Measurements from ENCODE around the gene UBC.
A peak's percentile ranks its signal among the peaks of the same experiment; 100 is the strongest.
"Not testable (repeated sequence)": the region's sequence is repeated elsewhere in the genome, so short reads cannot be mapped to it uniquely, and the experiment has no call there.

The UBC gene

GRCh38 chr12:124930586-124930985 is 16.1 kb upstream of the UBC start:
- DNase-seq (ENCODE audit: low read depth): no peak

GRCh38 chr12:124929649-124930419 is 15.4 kb upstream of the UBC start:
- DNase-seq (ENCODE audit: low read depth): no peak

DNA sequence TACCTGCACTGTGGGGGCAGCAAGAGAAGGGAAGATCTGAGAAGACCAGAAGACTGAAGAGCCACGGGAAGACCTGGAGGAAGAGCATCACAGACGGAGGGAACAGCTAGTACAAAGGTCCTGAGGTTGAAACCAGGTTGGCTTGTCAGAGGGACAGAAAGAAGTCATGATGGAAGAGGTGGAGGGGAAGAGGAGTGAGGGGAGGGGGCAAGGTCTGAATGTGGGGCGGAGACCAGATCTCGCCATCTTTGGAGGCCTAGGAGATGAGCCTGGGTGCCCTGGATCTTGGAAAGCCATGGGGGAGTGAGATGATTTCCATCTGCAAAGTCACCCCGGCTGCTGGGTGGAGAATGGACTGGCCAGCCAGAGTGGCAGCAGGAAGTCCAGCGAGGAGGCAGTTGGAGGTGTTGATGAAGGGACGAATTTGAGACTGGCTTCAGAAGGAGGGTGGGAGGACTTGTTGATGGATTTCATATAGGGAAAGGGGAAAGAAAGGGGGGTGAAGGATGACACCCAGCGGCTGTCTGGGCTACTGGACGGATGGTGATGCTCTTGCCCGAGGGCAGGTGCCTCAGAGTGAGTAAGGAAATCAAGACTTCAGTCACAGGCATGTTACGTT is 14.6 kb upstream of the UBC start:
- DNase-seq (ENCODE audit: low read depth): no peak

- peak; percentile 73 for DNase-seq (ENCODE audit: low read depth)
Observed at GRCh38 chr12:124928095-124928911, 13.9 kb upstream of the UBC start.

DNA sequence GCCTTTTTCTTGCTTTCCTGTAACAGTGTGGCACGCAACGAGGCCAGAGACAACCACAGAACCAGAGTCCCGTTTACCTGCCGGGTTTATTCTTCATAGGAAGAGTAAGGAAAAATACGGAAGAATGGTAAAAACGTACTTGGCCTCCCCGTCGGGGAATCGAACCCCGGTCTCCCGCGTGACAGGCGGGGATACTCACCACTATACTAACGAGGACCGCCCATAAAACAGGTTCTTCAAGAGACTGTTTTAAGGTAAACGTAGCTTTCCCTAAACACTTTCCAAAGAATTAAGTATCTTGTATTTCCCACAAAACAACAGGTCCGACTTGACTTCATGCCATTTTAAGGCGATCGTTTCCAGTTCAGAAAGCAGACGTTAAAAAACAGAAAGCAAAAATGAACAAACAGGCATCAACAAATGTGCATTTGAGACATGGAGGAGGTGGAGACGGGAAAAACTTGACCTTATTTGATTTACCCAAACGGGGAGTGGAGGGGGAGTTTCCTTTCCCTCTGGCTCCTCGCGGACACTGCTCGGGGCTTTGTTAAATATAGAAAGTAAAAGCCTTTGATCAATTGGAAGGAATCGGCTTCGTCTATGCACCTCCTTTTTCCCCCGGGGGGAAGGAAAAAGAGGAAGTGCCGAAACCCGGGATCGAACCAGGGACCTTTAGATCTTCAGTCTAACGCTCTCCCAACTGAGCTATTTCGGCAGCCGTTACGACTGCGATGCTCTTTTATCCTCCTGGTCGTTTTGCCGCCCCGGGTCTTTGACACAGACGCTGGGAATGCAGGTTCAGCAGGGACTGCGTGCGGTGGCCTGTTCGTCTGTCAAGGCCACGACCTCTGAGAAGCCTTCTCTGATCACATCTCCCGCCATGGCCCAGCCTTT is 13.0 kb upstream of the UBC start:
- DNase-seq (ENCODE audit: low read depth): peak; percentile 91

- not testable (repeated sequence) for DNase-seq (ENCODE audit: low read depth)
Observed at GRCh38 chr12:124925782-124926181, 11.3 kb upstream of the UBC start.

DNA sequence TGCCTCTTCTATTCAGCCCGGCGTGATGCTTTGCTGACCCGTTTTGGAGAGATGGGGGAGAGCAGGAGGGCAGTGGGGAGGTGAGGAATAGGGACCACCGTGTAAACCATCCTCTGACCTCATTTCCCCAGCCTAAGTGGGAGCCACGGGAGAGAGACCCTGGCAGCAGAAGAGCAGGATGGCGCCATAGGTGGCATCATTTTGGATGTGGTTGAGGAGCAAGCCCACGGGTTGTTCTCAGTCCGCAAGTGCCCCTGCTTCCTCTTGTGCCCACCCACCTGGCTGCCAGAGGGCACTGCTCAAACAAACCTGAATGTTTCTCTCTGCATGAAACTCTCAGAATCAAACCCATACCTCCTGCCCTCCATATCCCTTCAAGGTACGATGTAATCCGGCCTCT is 10.7 kb upstream of the UBC start:
- DNase-seq (ENCODE audit: low read depth): no peak

- peak; percentile 94 for DNase-seq (ENCODE audit: low read depth)
Observed at GRCh38 chr12:124923905-124924734, 9.7 kb upstream of the UBC start.

GRCh38 chr12:124921200-124922031 is 7.0 kb upstream of the UBC start:
- peak; percentile 73 for DNase-seq (ENCODE audit: low read depth)

GRCh38 chr12:124920353-124920935 is 6.0 kb upstream of the UBC start:
- DNase-seq (ENCODE audit: low read depth): no peak

DNA sequence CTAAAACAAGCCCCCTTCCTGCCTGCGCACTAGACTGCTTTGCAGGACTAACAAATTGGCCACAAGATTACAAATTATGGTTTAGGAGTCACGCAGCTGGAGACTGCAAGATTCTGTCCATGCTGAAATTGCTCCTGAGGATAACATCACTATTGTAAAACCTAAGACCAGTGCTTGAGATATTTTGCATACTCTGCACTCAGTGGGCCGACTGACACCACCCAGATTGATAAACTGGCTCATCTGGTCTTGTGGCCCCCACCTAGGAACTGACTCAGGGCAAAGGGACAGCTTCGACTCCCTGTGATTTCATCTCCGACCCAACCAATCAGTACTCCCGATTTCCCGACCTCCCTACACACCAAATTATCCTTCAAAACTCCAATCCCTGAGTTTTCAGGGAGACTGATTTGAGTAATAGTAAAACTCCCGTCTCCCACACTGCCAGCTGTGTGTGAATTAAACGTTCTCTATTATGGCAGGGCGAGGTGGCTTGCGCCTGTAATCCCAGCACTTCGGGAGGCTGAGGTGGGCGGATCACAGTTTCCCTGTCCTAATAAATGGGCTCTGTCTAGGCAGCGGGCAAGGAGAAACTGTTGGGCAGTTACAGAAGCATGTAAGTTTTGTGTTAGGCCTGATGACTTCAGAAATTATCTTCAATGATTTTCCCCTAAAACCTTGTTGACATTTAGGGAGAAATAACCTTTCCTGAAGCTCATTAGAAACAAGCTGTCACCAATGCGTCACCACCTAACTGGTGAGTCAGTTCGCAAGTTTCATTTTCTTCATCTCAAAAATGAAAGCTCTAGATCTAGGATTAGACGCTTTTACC is 5.3 kb upstream of the UBC start:
- no peak for DNase-seq (ENCODE audit: low read depth)

- DNase-seq (ENCODE audit: low read depth): not testable (repeated sequence)
Observed at GRCh38 chr12:124918622-124918988, 4.2 kb upstream of the UBC start.

DNA sequence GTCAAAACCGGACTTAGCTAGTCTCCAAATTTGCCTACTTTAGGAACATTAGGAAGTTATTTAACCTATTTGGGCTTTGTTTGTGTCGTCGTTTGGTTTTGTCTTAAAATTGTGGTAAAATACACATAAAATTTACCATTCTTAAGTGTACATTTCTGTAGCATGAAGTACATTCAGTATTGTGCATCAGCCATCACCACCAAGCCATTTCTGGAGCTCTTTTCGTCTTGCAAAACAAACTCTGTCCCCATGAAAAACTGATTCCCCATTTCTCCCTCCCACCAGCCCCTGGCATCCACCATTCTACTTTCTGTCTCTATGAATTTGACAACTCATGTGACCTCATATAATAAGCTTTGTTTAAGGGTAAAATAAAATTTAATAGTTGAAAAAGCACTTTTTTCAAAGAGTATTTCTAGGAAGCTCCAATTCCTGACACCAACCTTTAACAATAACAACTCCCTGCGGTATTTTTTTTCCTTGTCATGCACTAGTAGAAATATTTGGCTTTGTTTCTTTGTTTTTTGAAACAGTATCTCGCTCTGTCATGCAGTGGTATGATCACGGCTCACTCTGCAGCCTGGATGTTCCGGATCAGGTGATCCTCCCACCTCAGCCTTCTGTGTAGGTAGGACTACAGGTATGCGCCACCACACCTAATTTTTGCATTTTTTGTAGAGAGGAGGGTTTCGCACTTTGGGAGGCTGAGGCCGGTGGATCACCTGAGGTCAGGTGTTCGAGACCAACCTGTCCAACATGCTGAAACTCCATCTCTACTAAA is 3.6 kb upstream of the UBC start:
- DNase-seq (ENCODE audit: low read depth): no peak

GRCh38 chr12:124917135-124917840 is 2.8 kb upstream of the UBC start:
- DNase-seq (ENCODE audit: low read depth): peak; percentile 100

DNA sequence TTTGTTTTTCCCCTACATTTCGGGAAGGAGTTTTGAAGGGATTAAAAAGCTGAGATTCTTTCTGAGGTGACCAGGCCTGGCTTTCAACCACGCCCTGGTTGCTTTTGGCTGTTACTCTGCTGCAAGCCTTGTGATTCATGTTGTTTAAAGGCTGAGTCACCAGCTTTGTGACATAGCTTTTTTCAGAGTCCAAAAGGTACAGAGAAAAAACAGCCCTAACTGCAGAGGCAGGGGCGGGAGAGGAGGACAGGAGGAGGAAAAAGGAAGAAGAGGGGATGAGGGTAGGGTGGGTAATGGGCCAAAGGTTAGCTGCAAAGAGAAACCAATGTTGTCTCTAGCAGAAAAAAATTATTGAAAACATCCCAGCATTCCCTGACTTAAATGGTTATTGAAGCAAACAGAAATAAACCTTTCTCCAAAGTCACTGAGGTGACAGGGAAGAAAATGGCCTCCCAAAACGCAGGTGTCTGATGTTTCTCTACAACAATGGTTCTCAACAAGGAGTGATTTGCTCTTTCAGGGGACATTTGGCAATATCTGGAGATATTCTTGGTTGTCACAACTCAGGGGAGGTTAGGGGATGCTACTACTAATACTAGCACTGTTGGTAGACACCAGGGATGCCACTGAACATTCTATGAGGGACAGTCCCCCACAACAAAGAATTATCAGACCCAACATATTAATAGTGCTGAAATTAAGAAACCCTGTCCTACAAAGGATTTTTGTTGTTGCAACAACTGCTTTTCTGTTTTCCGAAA is 2.1 kb upstream of the UBC start:
- DNase-seq (ENCODE audit: low read depth): peak; percentile 93

Measured in EH (cell line).